ENCODE data around the gene RMND1. TPM values are rescaled to one million over a fixed set of nuclear protein-coding genes. Genes with fewer than 3 reads are reported as not detected.
A peak's percentile ranks its signal among the peaks of the same experiment; 100 is the strongest.

The RMND1 gene
- total RNA-seq, 1 experiment from 2014 or later: 23.3 TPM

GRCh38 chr6:151432651-151433050 lies 19.3 kb downstream of the RMND1 start (continued):
- TF ChIP-seq ZNF281 (CRISPR knock-in tag; IDR thresholded peaks at IDR 0.05) (no peak), OVOL2 (CRISPR knock-in tag; IDR thresholded peaks at IDR 0.05; ENCODE audit: borderline replicate concordance) (no peak)

- H3K9me3 Mint-ChIP-seq: no peaks in the 10 kb centered on the region
- TF ChIP-seq E2F1 (CRISPR knock-in tag; IDR thresholded peaks at IDR 0.05): no peak
- TF ChIP-seq CBFB (CRISPR knock-in tag; IDR thresholded peaks at IDR 0.05; ENCODE audit: low read depth): no peak
- TF ChIP-seq ZBTB21 (CRISPR knock-in tag; IDR thresholded peaks at IDR 0.05; ENCODE audit: borderline replicate concordance): no peak
- no peak for TF ChIP-seq TP53 (CRISPR knock-in tag; IDR thresholded peaks at IDR 0.05)
- TF ChIP-seq ATF3 (CRISPR knock-in tag; conservative IDR thresholded peaks at IDR 0.05): no peak
- no peak for TF ChIP-seq SP1 (CRISPR knock-in tag; conservative IDR thresholded peaks at IDR 0.05)
- no peak for TF ChIP-seq CREB1 (CRISPR knock-in tag; IDR thresholded peaks at IDR 0.05)
- no peak for TF ChIP-seq USF2 (CRISPR knock-in tag; IDR thresholded peaks at IDR 0.05)
- TF ChIP-seq ZNF232 (CRISPR knock-in tag; IDR thresholded peaks at IDR 0.05): no peak
- TF ChIP-seq MAX (CRISPR knock-in tag; IDR thresholded peaks at IDR 0.05): no peak
- TF ChIP-seq EMX1 (CRISPR knock-in tag; IDR thresholded peaks at IDR 0.05): no peak
- no peak for TF ChIP-seq ZNF416 (CRISPR knock-in tag; IDR thresholded peaks at IDR 0.05)
- no peak for TF ChIP-seq ZNF121 (CRISPR knock-in tag; IDR thresholded peaks at IDR 0.05)
- no peak for TF ChIP-seq NFYB (CRISPR knock-in tag; conservative IDR thresholded peaks at IDR 0.05; ENCODE audit: low read depth)
- no peak for TF ChIP-seq ETV6 (CRISPR knock-in tag; IDR thresholded peaks at IDR 0.05)
- no peak for TF ChIP-seq TCF7 (CRISPR knock-in tag; IDR thresholded peaks at IDR 0.05; ENCODE audit: low read depth)
- TF ChIP-seq ZNF317 (CRISPR knock-in tag; IDR thresholded peaks at IDR 0.05; ENCODE audit: borderline replicate concordance, low read depth): no peak
- TF ChIP-seq ZNF512 (CRISPR knock-in tag; IDR thresholded peaks at IDR 0.05; ENCODE audit: borderline replicate concordance): no peak
- TF ChIP-seq GABPB1 (CRISPR knock-in tag; IDR thresholded peaks at IDR 0.05): no peak
- no peaks in the 10 kb centered on the region for H3K4me1 Mint-ChIP-seq
- no peaks in the 10 kb centered on the region for H3K27me3 Mint-ChIP-seq (ENCODE audit: low read depth)
- DNase-seq (ENCODE audit: low spot score) (no peak), ATAC-seq (peak; percentile 22)
- ChIA-PET POLR2A (no interaction called here), CTCF (no interaction called here)
- no peak overlapping the region for H3K27ac Mint-ChIP-seq
- H3K36me3 Mint-ChIP-seq: peaks cover 43% of the 10 kb centered on the region
- H3K4me3 Mint-ChIP-seq: no peak overlapping the region
Observed at GRCh38 chr6:151431337-151431736, 20.6 kb downstream of the RMND1 start.

Measured in WTC11 (cell line).